Mammary epithelial cell (primary cell): ENCODE results near the gene TMTC1.

Source experiments
- CTCF ChIP-seq, 2 donors: IDR thresholded peaks in 1 of 2; conservative IDR thresholded peaks in 1 of 2; 2 replicates each; pipeline ENCODE4 v1.5.1; 2011 to 2012; ENCODE audit warnings: inconsistent platforms in 2 of 2, low read length in 2 of 2, mild to moderate bottlenecking in 2 of 2, control low read depth in 1 of 2, low read depth in 1 of 2; ENCODE audit not compliant: insufficient read depth in 1 of 2; ENCODE audit errors: extremely low read depth in 1 of 2
- EZH2 ChIP-seq: IDR thresholded peaks from 2 replicates; pipeline ENCODE4 v1.6.1; 2012; ENCODE audit warnings: low read length, inconsistent platforms, borderline replicate concordance

- TF ChIP-seq EZH2 = no peak
- TF ChIP-seq CTCF (conservative IDR thresholded peaks at IDR 0.05 in 1 of 2, IDR thresholded peaks at IDR 0.05 in 1 of 2; ENCODE audit: extremely low read depth in 1 of 2, insufficient read depth in 1 of 2, low read depth in 1 of 2, low read length in 2 of 2) = no peak
Measured at GRCh38 chr12:29734305-29734704, 49.4 kb downstream of the TMTC1 start.
